Parietal lobe (tissue), 1 donor: ENCODE data around the gene HTN1. TPM values are rescaled to one million over a fixed set of nuclear protein-coding genes. Genes with fewer than 3 reads are reported as not detected.

Experiments used
- total RNA-seq: library from RNA; depleted of rRNA; stranded (reverse); fragments of >200 nt; gene quantifications from one replicate; pipeline ENCODE4 v1.2.3, GENCODE V29; 2014

Gene HTN1
- not detected for total RNA-seq

GRCh38 chr4:70050138-70050537 is at the start of gene HTN1:
HTN1 (plus strand) TSS chr4:70050438; CDS start chr4:70053077, 2,639 bp downstream.

DNA sequence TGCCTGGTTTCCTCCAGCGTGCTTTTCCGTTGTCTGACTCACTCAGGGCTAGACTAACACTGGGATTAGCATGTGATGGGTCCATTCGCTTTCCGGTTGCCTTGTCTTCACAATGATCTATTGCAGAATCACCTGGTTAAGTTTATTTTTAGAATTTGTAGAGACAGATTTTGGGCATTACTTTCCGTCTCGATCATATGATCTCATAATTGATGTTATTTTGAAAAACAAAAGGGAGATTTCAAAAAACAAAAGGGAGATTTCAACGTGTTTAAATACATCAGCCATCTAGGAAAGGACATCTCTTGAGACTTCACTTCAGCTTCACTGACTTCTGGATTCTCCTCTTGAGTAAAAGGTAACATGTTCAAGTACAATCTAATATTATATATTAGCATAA is 22.1 kb upstream of the HTN1 start, which contains the start of gene HTN3:
HTN3 (plus strand) TSS at position 301 of the 400 bp plus-strand sequence. CDS start 2,282 bp downstream, outside the sequence.

Other genes with a start within 250 kb of the HTN1 start
- gene SULT1E1, start 190.3 kb upstream of the HTN1 start, total RNA-seq = 2.8 TPM
- not detected for gene CSN1S1, start 119.4 kb upstream of the HTN1 start, total RNA-seq
- gene CSN2, start 84.7 kb upstream of the HTN1 start, total RNA-seq = not detected
- gene STATH, start 54.5 kb upstream of the HTN1 start, total RNA-seq = not detected
- not detected for gene HTN3, start 22.0 kb upstream of the HTN1 start, total RNA-seq
- gene PRR27, start 103.8 kb downstream of the HTN1 start, total RNA-seq = not detected
- not detected for gene ODAM, start 145.3 kb downstream of the HTN1 start, total RNA-seq
- not detected for gene FDCSP, start 175.7 kb downstream of the HTN1 start, total RNA-seq
- not detected for gene CSN3, start 192.2 kb downstream of the HTN1 start, total RNA-seq